ENCODE measurements around the gene MRM3. TPM values are rescaled to one million over a fixed set of nuclear protein-coding genes. Genes with fewer than 3 reads are reported as not detected.

Gene MRM3
- total RNA-seq, 4 donors from 2014 or later, result 3.2 to 20.8 (median 11.6) TPM

DNA sequence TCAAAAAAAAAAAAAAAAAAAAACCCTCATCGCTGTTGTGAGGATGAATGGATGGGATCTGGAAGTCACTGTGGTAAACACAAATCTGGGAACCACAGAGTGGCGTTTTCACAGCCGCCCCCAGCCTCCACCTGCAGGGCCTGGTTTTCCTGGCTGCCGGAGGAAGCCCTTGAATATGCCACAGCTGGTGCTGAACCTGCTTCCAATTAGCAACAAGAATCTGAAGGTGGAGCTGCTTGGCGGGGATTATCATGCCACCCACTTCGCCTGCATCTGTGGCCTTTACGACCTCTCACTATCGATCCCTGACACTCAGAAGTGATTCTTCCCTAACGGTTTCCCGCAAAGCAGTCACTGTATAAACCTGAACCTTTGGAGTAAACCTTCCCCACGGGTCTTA is 16.1 kb downstream of the MRM3 start:
- intact Hi-C loops (cut with DNase I; ENCODE audit: low total_unique reads), result no loop called here
- no peak overlapping the region for H3K27ac ChIP-seq
- TF ChIP-seq, protein P1, sequence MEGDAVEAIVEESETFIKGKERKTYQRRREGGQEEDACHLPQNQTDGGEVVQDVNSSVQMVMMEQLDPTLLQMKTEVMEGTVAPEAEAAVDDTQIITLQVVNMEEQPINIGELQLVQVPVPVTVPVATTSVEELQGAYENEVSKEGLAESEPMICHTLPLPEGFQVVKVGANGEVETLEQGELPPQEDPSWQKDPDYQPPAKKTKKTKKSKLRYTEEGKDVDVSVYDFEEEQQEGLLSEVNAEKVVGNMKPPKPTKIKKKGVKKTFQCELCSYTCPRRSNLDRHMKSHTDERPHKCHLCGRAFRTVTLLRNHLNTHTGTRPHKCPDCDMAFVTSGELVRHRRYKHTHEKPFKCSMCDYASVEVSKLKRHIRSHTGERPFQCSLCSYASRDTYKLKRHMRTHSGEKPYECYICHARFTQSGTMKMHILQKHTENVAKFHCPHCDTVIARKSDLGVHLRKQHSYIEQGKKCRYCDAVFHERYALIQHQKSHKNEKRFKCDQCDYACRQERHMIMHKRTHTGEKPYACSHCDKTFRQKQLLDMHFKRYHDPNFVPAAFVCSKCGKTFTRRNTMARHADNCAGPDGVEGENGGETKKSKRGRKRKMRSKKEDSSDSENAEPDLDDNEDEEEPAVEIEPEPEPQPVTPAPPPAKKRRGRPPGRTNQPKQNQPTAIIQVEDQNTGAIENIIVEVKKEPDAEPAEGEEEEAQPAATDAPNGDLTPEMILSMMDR (IDR thresholded peaks at IDR 0.05), result no peak
- no peak for TF ChIP-seq POLR2A (IDR thresholded peaks at IDR 0.05)

DNA sequence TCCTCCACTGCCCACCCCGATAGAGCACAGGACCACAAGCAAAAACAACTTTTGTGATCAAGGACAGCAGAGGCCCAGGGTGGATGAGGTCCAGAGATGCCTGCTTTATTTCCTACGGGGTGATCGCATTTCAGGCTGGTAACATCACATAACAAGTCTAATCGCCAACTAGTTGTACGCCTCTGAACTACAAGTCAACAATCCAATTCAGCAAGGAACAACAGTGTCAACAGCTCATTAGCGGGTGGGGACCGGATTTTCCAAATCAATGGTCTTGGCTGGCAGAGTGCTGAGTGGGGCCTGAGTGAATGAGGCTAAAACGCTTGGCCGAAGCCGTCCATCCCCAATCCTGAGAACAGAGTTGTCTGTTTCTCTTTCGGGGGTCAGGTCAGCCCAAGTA is 17.1 kb downstream of the MRM3 start:
- intact Hi-C loops (cut with DNase I; ENCODE audit: low total_unique reads), result no loop called here
- Histone ChIP-seq H3K27ac (no peak overlapping the region), H3K36me3 (no peaks in the 10 kb centered on the region), H3K27me3 (no peaks in the 10 kb centered on the region), H3K4me1 (no peaks in the 10 kb centered on the region), H3K4me3 (no peak overlapping the region), H3K9me3 (no peaks in the 10 kb centered on the region)
- DNase-seq, result no peak
- TF ChIP-seq, protein P1 (IDR thresholded peaks at IDR 0.05), result no peak
- no peak for TF ChIP-seq POLR2A (IDR thresholded peaks at IDR 0.05)

More for the DNA sequence above, 16.1 kb downstream of the MRM3 start:
- DNase-seq, result no peak
- Histone ChIP-seq H3K27me3 (no peaks in the 10 kb centered on the region), H3K9me3 (no peaks in the 10 kb centered on the region), H3K36me3 (no peaks in the 10 kb centered on the region), H3K4me3 (no peak overlapping the region), H3K4me1 (no peaks in the 10 kb centered on the region)

DNA sequence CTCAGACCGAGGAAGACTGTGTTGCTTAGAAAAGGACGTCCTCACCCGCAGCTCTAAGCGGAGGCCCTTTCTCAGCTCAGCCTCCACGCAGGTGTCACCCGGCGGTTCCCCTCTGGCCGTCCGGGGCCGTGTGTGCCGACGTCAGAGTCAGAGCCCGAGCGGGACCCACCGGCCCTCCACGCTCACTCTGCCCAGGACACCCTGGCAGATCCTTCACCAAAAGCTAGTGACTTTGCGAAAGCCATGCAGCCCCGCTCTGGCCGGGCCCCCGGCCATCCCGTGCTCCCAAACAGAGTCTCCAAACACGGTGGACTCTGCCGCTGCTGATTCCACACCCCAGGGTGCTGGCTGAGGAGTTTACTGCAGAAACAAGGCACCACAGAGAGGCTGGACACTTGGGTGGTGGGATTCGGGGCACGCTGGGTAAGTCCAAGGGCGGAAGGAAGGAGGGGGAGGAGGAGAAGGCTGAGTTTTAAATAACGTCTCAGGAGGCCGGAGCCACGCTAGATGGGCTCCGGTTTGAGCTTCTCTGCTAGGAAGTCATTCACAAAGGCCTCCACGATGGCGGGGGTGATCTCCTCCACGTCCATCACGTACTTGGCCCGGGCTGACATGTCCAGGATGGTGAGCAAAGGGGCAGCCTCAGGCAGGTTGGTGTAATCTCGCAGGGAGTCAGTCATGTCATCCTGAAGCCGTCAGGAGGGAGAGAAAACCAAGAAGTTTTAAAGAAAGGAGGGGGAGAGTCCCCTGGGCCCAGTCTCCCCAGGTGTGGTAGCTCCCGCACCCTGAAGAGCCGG is 18.5 kb downstream of the MRM3 start:
- TF ChIP-seq, protein P1 (IDR thresholded peaks at IDR 0.05), result no peak
- no peak for TF ChIP-seq POLR2A (IDR thresholded peaks at IDR 0.05)
- H3K36me3 ChIP-seq, result no peaks in the 10 kb centered on the region
- no peak overlapping the region for H3K27ac ChIP-seq
- H3K9me3 ChIP-seq, result no peaks in the 10 kb centered on the region
- no peaks in the 10 kb centered on the region for H3K4me1 ChIP-seq
- no peaks in the 10 kb centered on the region for H3K27me3 ChIP-seq
- intact Hi-C loops (cut with DNase I; ENCODE audit: low total_unique reads), result no loop called here
- no peak overlapping the region for H3K4me3 ChIP-seq
- DNase-seq, result no peak

DNA sequence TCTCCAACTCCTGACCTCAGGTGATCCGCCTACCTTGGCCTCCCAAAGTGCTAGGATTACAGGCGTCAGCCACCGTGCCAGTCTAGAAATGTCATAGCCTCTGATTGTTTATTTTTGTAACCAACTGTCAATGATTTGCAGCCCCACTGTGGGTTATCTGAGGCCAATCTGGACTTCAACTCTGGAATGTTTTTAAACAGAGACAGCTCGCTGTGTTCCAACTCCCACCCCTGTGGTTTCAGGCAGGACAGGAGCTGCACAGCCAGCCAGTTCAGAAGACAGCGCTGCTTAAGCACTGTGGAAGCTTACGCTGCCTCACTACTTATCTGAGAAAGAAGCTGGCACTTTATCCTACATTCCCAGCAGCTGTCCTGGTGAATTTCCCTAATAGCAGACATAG is 19.5 kb downstream of the MRM3 start:
- H3K4me1 ChIP-seq, result no peaks in the 10 kb centered on the region
- H3K36me3 ChIP-seq, result no peaks in the 10 kb centered on the region
- H3K27ac ChIP-seq, result no peak overlapping the region
- TF ChIP-seq, protein P1 (IDR thresholded peaks at IDR 0.05), result no peak
- TF ChIP-seq POLR2A (IDR thresholded peaks at IDR 0.05), result no peak
- no peak overlapping the region for H3K4me3 ChIP-seq
- intact Hi-C loops (cut with DNase I; ENCODE audit: low total_unique reads), result no loop called here
- H3K9me3 ChIP-seq, result no peaks in the 10 kb centered on the region
- DNase-seq, result no peak
- H3K27me3 ChIP-seq, result no peaks in the 10 kb centered on the region

DNA sequence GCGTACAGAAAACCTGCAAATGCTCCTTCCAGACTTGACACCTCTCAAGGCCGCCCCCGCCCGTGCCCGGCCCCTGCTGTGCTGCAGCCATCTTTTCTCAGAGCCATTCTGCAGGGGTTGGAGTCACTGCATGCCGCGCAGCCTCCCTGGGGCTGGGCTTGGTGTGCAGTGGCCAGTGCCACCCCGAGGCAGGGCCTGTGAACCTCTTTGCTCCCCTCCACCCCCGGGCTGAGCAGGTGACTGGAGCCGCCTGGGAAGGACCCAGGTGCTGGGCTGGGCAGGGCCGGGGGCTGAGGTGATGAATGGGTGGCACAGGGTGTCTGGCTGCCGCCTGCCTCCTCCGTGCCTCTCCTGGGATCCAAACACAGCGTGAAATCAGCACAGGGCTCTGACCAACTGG is 20.3 kb downstream of the MRM3 start:
- Histone ChIP-seq H3K4me3 (no peak overlapping the region), H3K4me1 (no peaks in the 10 kb centered on the region), H3K9me3 (no peaks in the 10 kb centered on the region), H3K36me3 (no peaks in the 10 kb centered on the region), H3K27me3 (no peaks in the 10 kb centered on the region), H3K27ac (no peak overlapping the region)
- DNase-seq, result no peak
- intact Hi-C loops (cut with DNase I; ENCODE audit: low total_unique reads), result no loop called here
- TF ChIP-seq POLR2A (IDR thresholded peaks at IDR 0.05), result no peak
- TF ChIP-seq, protein P1 (IDR thresholded peaks at IDR 0.05), result no peak
